H54 (cell line): ENCODE results near the gene TBX1.

Experiments used
- DNase-seq: peaks from one replicate; pipeline ENCODE4 v3.0.0; 2011; ENCODE audit warnings: low spot score, mixed read lengths; ENCODE audit not compliant: insufficient read length
- FAIRE-seq: peaks from 3 replicates; lab custom pipeline; 2011; peaks lifted over from hg19 to GRCh38; lab: Jason Lieb, UNC
- POLR2A ChIP-seq: IDR thresholded peaks from 2 replicates; pipeline ENCODE4 v1.6.1; 2011; ENCODE audit warnings: low read depth, mild to moderate bottlenecking, low read length

TBX1 gene

GRCh38 chr22:19810381-19811201, 50.0 kb downstream of the TBX1 start:
- DNase-seq (no peak), FAIRE-seq (no peak)
- TF ChIP-seq POLR2A: no peak

- no peak for TF ChIP-seq POLR2A
- DNase-seq: no peak
- FAIRE-seq: no peak
Observed at GRCh38 chr22:19811211-19811621, 50.6 kb downstream of the TBX1 start.

GRCh38 chr22:19811811-19812771, 51.5 kb downstream of the TBX1 start:
- DNase-seq: no peak
- FAIRE-seq: no peak
- no peak for TF ChIP-seq POLR2A

- no peak for FAIRE-seq
- no peak for TF ChIP-seq POLR2A
- DNase-seq: no peak
Observed at GRCh38 chr22:19812910-19813309, 52.3 kb downstream of the TBX1 start.

GRCh38 chr22:19814428-19814827, 53.9 kb downstream of the TBX1 start:
- DNase-seq: no peak
- no peak for FAIRE-seq
- no peak for TF ChIP-seq POLR2A

GRCh38 chr22:19815093-19815822, 54.7 kb downstream of the TBX1 start:
- no peak for FAIRE-seq

GRCh38 chr22:19815823-19816290, 55.3 kb downstream of the TBX1 start:
- no peak for DNase-seq
- no peak for TF ChIP-seq POLR2A
- FAIRE-seq: no peak

More at GRCh38 chr22:19815093-19815822, 54.7 kb downstream of the TBX1 start:
- no peak for TF ChIP-seq POLR2A
- DNase-seq: no peak

GRCh38 chr22:19816372-19817119, 56.0 kb downstream of the TBX1 start:
- DNase-seq (no peak), FAIRE-seq (no peak)
- no peak for TF ChIP-seq POLR2A
